Lung (tissue), 12 donors: ENCODE data around the gene ZNF700. TPM values are rescaled to one million over a fixed set of nuclear protein-coding genes. Genes with fewer than 3 reads are reported as not detected.
"Not testable (repeated sequence)": the region's sequence is repeated elsewhere in the genome, so short reads cannot be mapped to it uniquely, and the experiment has no call there.

Experiments
- ATAC-seq: fragments of 200-7000 bp; cut with Tn5 transposase; one replicate; pipeline ENCODE4 v1.9.1; 2020; ENCODE audit warnings: moderate number of reproducible peaks; ENCODE audit not compliant: insufficient read depth, low FRiP score
- DNase-seq, 3 donors: peaks; one replicate each; pipeline ENCODE4 v3.0.0-alpha.2; 2013 to 2017
- H3K27ac ChIP-seq, 2 donors: one replicate each; pipeline ENCODE4 v1.5.1; 2013; ENCODE audit warnings: mild to moderate bottlenecking in 2 of 2, moderate library complexity in 2 of 2, control low read depth in 1 of 2, inconsistent platforms in 1 of 2, low read depth in 1 of 2, low read length in 1 of 2
- H3K27me3 ChIP-seq, 3 donors: one replicate each; pipeline ENCODE4 v1.5.1; 2013; ENCODE audit warnings: low read length in 2 of 3; ENCODE audit not compliant: control insufficient read depth in 3 of 3, insufficient read depth in 3 of 3
- H3K36me3 ChIP-seq, 4 donors: one replicate each; pipeline ENCODE4 v1.5.1; 2013; ENCODE audit warnings: low read length in 4 of 4, mild to moderate bottlenecking in 1 of 4, moderate library complexity in 1 of 4; ENCODE audit not compliant: control insufficient read depth in 4 of 4, insufficient read depth in 4 of 4
- H3K4me1 ChIP-seq, 5 donors: one replicate each; pipeline ENCODE4 v1.5.1; 2013; ENCODE audit warnings: low read length in 5 of 5, mild to moderate bottlenecking in 2 of 5, moderate library complexity in 1 of 5; ENCODE audit not compliant: control insufficient read depth in 5 of 5, insufficient read depth in 5 of 5
- H3K4me3 ChIP-seq: one replicate; pipeline ENCODE4 v1.5.1; 2013; ENCODE audit warnings: mild to moderate bottlenecking, control low read depth, moderate library complexity
- H3K9ac ChIP-seq, 2 donors: one replicate each; pipeline ENCODE4 v1.5.1; 2013; ENCODE audit warnings: low read length in 2 of 2, control low read depth in 1 of 2; ENCODE audit not compliant: insufficient read depth in 1 of 2
- H3K9me3 ChIP-seq, 4 donors: one replicate each; pipeline ENCODE4 v1.5.1; 2013; ENCODE audit warnings: low read length in 3 of 4, mild to moderate bottlenecking in 1 of 4, moderate library complexity in 1 of 4; ENCODE audit not compliant: control insufficient read depth in 4 of 4, insufficient read depth in 3 of 4
- WGBS, 2 donors: extraction: QIAGEN DNeasy Blood & Tissue Kit; methylation state at CpG; one replicate each; pipeline ENCODE4 v1.1.7; 2013; 5-methylcytosine and 5-hydroxymethylcytosine counted together
- polyA plus RNA-seq, 2 donors: library from polyadenylated mRNA; stranded (reverse); fragments of 200-250 nt; gene quantifications; one replicate each; pipeline ENCODE4 v1.2.1, GENCODE V29; 2013
- total RNA-seq, 2 donors: library from RNA; depleted of rRNA in 1 of 2; stranded (reverse); fragments of >200 nt in 1 of 2; gene quantifications; one replicate each; pipeline ENCODE4 v1.2.1, GENCODE V29; 2014 to 2021
- TF ChIP-seq, protein P1 (sequence below): IDR thresholded peaks from 2 replicates; pipeline ENCODE4 v1.5.1; 2012; ENCODE audit warnings: mild to moderate bottlenecking; ENCODE audit errors: control extremely low read depth, extremely low read depth
- donor health status: control.
- donor health status: control.
- donor health status: Bipolar disorder and iron deficiency.
- donor health status: healthy.
- donor health status: DM: yes; HTN: yes; CAD: no.

Gene ZNF700
- total and polyA plus RNA-seq, 4 donors, result 6.2 to 24.7 (median 12.5) TPM

- no peak overlapping the region for H3K4me3 ChIP-seq
- H3K36me3 ChIP-seq, result peaks cover 14 to 49% (median 22%) of the 10 kb centered on the region in 4 donors
- H3K9ac ChIP-seq, result no peak overlapping the region
- TF ChIP-seq, protein P1, sequence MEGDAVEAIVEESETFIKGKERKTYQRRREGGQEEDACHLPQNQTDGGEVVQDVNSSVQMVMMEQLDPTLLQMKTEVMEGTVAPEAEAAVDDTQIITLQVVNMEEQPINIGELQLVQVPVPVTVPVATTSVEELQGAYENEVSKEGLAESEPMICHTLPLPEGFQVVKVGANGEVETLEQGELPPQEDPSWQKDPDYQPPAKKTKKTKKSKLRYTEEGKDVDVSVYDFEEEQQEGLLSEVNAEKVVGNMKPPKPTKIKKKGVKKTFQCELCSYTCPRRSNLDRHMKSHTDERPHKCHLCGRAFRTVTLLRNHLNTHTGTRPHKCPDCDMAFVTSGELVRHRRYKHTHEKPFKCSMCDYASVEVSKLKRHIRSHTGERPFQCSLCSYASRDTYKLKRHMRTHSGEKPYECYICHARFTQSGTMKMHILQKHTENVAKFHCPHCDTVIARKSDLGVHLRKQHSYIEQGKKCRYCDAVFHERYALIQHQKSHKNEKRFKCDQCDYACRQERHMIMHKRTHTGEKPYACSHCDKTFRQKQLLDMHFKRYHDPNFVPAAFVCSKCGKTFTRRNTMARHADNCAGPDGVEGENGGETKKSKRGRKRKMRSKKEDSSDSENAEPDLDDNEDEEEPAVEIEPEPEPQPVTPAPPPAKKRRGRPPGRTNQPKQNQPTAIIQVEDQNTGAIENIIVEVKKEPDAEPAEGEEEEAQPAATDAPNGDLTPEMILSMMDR, result no peak
- H3K27me3 ChIP-seq, result no peaks in the 10 kb centered on the region
- H3K9me3 ChIP-seq, result peaks cover 18 to 58% (median 42%) of the 10 kb centered on the region in 4 donors
- ATAC-seq, result no peak
- peak in 1 of 3 donors; percentile 22 for DNase-seq
- no peak overlapping the region for H3K27ac ChIP-seq
- H3K4me1 ChIP-seq, result no peaks in the 10 kb centered on the region
Measured at GRCh38 chr19:11942843-11943108, 17.9 kb downstream of the ZNF700 start.

DNA sequence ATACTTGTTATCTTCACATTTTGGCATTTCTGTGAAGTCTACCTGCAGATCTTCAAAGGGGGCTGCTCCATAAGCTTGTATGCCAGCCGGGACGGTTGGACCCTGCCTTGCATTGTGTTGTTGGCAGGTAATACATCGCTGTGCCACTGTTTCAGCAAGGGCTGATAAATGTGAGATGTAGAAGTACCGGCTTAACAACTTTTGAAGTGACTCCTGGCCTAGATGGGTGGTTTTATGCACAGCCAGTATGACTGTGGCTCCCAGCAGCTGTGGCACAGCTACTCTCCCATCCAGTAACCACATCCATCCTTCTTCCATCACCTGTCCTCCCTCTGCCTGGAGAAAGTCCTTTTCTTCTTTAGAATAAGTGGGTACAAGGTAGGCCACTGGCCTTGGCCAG lies 19.7 kb downstream of the ZNF700 start:
- Histone ChIP-seq H3K4me1 (no peaks in the 10 kb centered on the region), H3K36me3 (peaks cover 26 to 65% (median 40%) of the 10 kb centered on the region in 4 donors)

DNA sequence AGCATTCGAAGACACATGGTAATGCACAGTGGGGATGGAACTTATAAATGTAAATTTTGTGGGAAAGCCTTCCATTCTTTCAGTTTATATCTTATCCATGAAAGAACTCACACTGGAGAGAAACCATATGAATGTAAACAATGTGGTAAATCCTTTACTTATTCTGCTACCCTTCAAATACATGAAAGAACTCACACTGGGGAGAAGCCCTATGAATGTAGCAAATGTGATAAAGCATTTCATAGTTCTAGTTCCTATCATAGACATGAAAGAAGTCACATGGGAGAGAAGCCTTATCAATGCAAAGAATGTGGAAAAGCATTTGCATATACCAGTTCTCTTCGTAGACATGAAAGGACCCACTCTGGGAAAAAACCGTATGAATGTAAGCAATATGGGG lies 23.7 kb downstream of the ZNF700 start:
- ATAC-seq (no peak), DNase-seq (no peak)
- TF ChIP-seq, protein P1, result no peak
- peaks cover 40 to 78% (median 57%) of the 10 kb centered on the region in 4 donors for H3K9me3 ChIP-seq
- no peaks in the 10 kb centered on the region for H3K27me3 ChIP-seq
- H3K4me3 ChIP-seq, result no peak overlapping the region
- no peak overlapping the region for H3K27ac ChIP-seq
- whole genome bisulfite sequencing, 2 donors, result 94 to 99% methylated on average over 3 of the region's 3 CpGs
- no peaks in the 10 kb centered on the region for H3K4me1 ChIP-seq
- peaks cover 25 to 88% (median 47%) of the 10 kb centered on the region in 4 donors for H3K36me3 ChIP-seq
- no peak overlapping the region for H3K9ac ChIP-seq

More for the DNA sequence above, 19.7 kb downstream of the ZNF700 start:
- Histone ChIP-seq H3K9ac (no peak overlapping the region), H3K9me3 (peaks cover 35 to 67% (median 57%) of the 10 kb centered on the region in 4 donors), H3K27ac (no peak overlapping the region), H3K27me3 (no peaks in the 10 kb centered on the region), H3K4me3 (no peak overlapping the region)
- ATAC-seq (no peak), DNase-seq (no peak)
- 98 to 100% methylated on average over 4 of the region's 4 CpGs for WGBS, 2 donors
- TF ChIP-seq, protein P1, result no peak

GRCh38 chr19:11949201-11949600 lies 24.3 kb downstream of the ZNF700 start:
- Histone ChIP-seq H3K27me3 (no peaks in the 10 kb centered on the region), H3K4me1 (no peaks in the 10 kb centered on the region), H3K9ac (no peak overlapping the region), H3K9me3 (peaks cover 39 to 80% (median 53%) of the 10 kb centered on the region in 4 donors), H3K27ac (no peak overlapping the region), H3K4me3 (no peak overlapping the region), H3K36me3 (peaks cover 25 to 83% (median 43%) of the 10 kb centered on the region in 4 donors)
- WGBS, 2 donors, result 96 to 98% methylated on average over 4 of the region's 4 CpGs
- ATAC-seq (no peak), DNase-seq (no peak)
- TF ChIP-seq, protein P1, result no peak

DNA sequence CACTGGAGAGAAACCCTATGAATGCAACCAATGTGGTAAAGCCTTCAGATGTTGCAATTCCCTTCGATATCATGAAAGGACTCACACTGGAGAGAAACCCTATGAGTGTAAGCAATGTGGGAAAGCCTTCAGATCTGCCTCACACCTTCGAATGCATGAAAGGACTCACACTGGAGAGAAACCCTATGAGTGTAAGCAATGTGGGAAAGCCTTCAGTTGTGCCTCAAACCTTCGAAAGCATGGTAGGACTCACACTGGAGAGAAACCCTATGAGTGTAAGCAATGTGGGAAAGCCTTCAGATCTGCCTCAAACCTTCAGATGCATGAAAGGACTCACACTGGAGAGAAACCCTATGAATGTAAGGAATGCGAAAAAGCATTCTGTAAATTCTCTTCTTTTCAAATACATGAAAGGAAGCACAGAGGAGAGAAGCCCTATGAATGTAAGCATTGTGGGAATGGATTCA lies 24.7 kb downstream of the ZNF700 start:
- WGBS, 2 donors, result 97% methylated on average over 4 of the region's 4 CpGs
- not testable (repeated sequence) for H3K9ac ChIP-seq, H3K27me3 ChIP-seq, H3K4me1 ChIP-seq, H3K4me3 ChIP-seq, DNase-seq, ATAC-seq, H3K27ac ChIP-seq
- Histone ChIP-seq H3K36me3 (peaks cover 24 to 79% (median 41%) of the 10 kb centered on the region in 4 donors), H3K9me3 (peaks cover 39 to 80% (median 52%) of the 10 kb centered on the region in 4 donors)
